NCI-H1694 treated with DMSO at 0.1 percent for 48 hours (cell line): ENCODE data around the gene TBC1D17.
A peak's percentile ranks its signal among the peaks of the same experiment; 100 is the strongest.

Source experiments
- DNase-seq: peaks from one replicate; lab custom pipeline; 2025; lab: John Stamatoyannopoulos, UW

TBC1D17 gene

GRCh38 chr19:49861541-49862378 is 15.7 kb upstream of the TBC1D17 start:
- no peak for DNase-seq

GRCh38 chr19:49862391-49863253 is 14.9 kb upstream of the TBC1D17 start:
- no peak for DNase-seq

- no peak for DNase-seq
Observed at GRCh38 chr19:49863254-49863934, 14.1 kb upstream of the TBC1D17 start.

GRCh38 chr19:49863935-49864320 is 13.6 kb upstream of the TBC1D17 start:
- no peak for DNase-seq

GRCh38 chr19:49864890-49865289 is 12.6 kb upstream of the TBC1D17 start:
- no peak for DNase-seq

GRCh38 chr19:49866933-49867782 is 10.3 kb upstream of the TBC1D17 start, which contains the start of gene PNKP:
PNKP (minus strand) TSS chr19:49867576; CDS start chr19:49867204, 372 bp downstream.
- DNase-seq: peak; percentile 90

GRCh38 chr19:49869009-49869483 is 8.5 kb upstream of the TBC1D17 start:
- DNase-seq: no peak

GRCh38 chr19:49869484-49870308 is 7.8 kb upstream of the TBC1D17 start:
- peak; percentile 99 for DNase-seq

- DNase-seq: no peak
Observed at GRCh38 chr19:49870309-49870901, 7.1 kb upstream of the TBC1D17 start.

GRCh38 chr19:49871349-49871985 is 6.0 kb upstream of the TBC1D17 start:
- no peak for DNase-seq

- no peak for DNase-seq
Observed at GRCh38 chr19:49872245-49873128, 5.0 kb upstream of the TBC1D17 start.

GRCh38 chr19:49873129-49873521 is 4.4 kb upstream of the TBC1D17 start:
- no peak for DNase-seq

GRCh38 chr19:49873834-49874233 is 3.7 kb upstream of the TBC1D17 start:
- no peak for DNase-seq

- DNase-seq: no peak
Observed at GRCh38 chr19:49874503-49875157, 2.9 kb upstream of the TBC1D17 start.

GRCh38 chr19:49875177-49875576 is 2.3 kb upstream of the TBC1D17 start:
- DNase-seq: no peak

- DNase-seq: peak; percentile 32
Observed at GRCh38 chr19:49875857-49876421, 1.6 kb upstream of the TBC1D17 start.

- peak; percentile 99 for DNase-seq
Observed at GRCh38 chr19:49876422-49877019, 981 bp upstream of the TBC1D17 start.
